ENCODE results near the gene PRR22. TPM values are rescaled to one million over a fixed set of nuclear protein-coding genes. Genes with fewer than 3 reads are reported as not detected.

Gene PRR22
- total and polyA plus RNA-seq, 8 donors, result 1.3 to 4.5 (median 2.0) TPM

DNA sequence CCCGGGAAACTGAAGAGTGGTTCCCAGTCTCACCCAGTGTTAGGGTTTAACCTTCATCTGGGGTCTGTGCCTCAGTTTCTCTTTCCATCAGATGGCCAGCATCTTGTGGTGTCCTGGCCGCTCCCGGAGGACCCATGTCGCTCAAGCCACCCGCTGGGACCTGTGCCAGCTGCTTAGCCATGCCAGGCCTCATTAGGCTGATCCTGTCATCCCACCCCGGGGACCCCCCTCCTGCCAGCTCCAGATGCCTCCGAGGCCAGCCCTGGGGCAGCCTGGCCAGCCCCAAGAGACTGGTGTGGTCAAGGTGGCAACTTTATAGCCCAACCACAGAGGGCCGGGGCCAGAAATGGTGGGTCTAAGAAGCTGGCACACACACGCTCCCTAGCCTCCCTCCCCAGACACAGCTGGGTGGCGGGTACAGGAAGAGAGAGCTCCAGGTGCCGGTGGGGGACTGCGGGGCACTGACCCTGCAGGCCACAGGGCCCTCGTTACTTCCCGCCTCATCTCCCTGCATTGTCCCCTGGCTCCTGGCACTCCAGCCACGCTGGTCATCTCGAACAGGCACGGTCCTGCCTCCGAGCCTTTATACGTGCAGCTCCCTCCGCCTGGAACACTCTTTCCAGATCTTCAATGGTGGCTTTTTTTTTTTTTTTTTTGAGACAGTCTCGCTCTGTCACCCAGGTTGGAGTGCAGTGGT is 23.7 kb upstream of the PRR22 start:
- no peaks in the 10 kb centered on the region for H3K36me3 ChIP-seq
- H3K4me1 ChIP-seq, result peaks cover 9 to 24% of the 10 kb centered on the region in 2 donors
- H3K27me3 ChIP-seq, result peaks cover 9 to 36% of the 10 kb centered on the region in 2 donors
- ATAC-seq (no peak), DNase-seq (no peak)
- H3K27ac ChIP-seq, result no peak overlapping the region
- no peaks in the 10 kb centered on the region for H3K9me3 ChIP-seq
- intact Hi-C loops (cut with DNase I), result loop anchor here in 1 of 2 donors (5.0 kb wide), 1 partner anchor 84 kb away; no protein-coding TSS in a partner anchor
- TF ChIP-seq, protein P1, sequence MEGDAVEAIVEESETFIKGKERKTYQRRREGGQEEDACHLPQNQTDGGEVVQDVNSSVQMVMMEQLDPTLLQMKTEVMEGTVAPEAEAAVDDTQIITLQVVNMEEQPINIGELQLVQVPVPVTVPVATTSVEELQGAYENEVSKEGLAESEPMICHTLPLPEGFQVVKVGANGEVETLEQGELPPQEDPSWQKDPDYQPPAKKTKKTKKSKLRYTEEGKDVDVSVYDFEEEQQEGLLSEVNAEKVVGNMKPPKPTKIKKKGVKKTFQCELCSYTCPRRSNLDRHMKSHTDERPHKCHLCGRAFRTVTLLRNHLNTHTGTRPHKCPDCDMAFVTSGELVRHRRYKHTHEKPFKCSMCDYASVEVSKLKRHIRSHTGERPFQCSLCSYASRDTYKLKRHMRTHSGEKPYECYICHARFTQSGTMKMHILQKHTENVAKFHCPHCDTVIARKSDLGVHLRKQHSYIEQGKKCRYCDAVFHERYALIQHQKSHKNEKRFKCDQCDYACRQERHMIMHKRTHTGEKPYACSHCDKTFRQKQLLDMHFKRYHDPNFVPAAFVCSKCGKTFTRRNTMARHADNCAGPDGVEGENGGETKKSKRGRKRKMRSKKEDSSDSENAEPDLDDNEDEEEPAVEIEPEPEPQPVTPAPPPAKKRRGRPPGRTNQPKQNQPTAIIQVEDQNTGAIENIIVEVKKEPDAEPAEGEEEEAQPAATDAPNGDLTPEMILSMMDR (IDR thresholded peaks at IDR 0.05), result no peak
- H3K4me3 ChIP-seq, result no peak overlapping the region

DNA sequence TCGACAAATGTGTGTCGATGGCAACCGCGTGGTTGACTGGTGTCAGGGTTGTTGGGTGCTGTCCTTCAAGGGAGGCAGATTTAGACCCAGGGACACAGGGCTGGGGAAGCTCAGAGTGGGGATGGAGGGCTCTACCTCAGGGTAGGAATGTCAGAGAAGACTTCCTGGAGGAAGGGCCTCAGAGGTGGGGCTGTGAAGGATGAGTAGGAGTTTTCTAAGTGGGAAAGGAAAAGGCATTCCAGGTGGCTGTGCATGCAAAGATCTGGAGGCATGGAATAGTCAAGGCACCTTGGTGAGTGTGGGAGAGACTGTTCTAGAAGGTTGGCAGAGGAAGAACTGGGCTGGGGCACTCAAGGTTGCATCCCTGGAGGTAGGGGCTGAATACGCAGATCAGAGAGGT is 22.4 kb upstream of the PRR22 start:
- ATAC-seq (no peak), DNase-seq (no peak)
- H3K27me3 ChIP-seq, result peaks cover 13 to 50% of the 10 kb centered on the region in 2 donors
- H3K27ac ChIP-seq, result no peak overlapping the region
- peaks cover 10 to 28% of the 10 kb centered on the region in 2 donors for H3K4me1 ChIP-seq
- H3K36me3 ChIP-seq, result no peaks in the 10 kb centered on the region
- H3K4me3 ChIP-seq, result no peak overlapping the region
- H3K9me3 ChIP-seq, result no peaks in the 10 kb centered on the region
- TF ChIP-seq, protein P1 (IDR thresholded peaks at IDR 0.05), result no peak
- intact Hi-C loops (cut with DNase I), result loop anchor here in 1 of 2 donors (5.0 kb wide), 1 partner anchor 85 kb away; no protein-coding TSS in a partner anchor

DNA sequence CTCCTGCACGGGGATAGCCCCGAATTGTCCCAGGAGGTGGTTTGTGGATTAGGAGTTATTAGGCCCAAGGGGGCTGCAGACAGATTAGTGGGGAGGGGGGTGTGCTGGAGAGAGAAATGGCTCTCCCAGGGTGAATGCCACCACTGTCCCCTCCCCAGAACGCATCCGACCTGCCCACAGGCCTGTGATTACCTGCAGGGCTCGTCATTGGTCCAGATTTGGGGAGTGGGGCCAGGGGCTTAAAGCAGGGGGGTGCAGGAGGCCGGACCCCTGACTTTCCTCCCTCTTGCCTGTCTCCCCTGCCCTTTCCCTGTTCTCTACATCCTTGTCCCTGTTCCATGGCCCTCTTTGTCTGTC is 21.6 kb upstream of the PRR22 start:
- Histone ChIP-seq H3K9me3 (no peaks in the 10 kb centered on the region), H3K36me3 (no peaks in the 10 kb centered on the region), H3K4me1 (peaks cover 10 to 28% of the 10 kb centered on the region in 2 donors), H3K4me3 (no peak overlapping the region), H3K27me3 (peaks cover 13 to 57% of the 10 kb centered on the region in 2 donors), H3K27ac (no peak overlapping the region)
- intact Hi-C loops (cut with DNase I), result loop anchor here in 1 of 2 donors (5.0 kb wide), 1 partner anchor 86 kb away; no protein-coding TSS in a partner anchor
- DNase-seq, result no peak
- ATAC-seq, result no peak
- TF ChIP-seq, protein P1 (IDR thresholded peaks at IDR 0.05), result no peak

DNA sequence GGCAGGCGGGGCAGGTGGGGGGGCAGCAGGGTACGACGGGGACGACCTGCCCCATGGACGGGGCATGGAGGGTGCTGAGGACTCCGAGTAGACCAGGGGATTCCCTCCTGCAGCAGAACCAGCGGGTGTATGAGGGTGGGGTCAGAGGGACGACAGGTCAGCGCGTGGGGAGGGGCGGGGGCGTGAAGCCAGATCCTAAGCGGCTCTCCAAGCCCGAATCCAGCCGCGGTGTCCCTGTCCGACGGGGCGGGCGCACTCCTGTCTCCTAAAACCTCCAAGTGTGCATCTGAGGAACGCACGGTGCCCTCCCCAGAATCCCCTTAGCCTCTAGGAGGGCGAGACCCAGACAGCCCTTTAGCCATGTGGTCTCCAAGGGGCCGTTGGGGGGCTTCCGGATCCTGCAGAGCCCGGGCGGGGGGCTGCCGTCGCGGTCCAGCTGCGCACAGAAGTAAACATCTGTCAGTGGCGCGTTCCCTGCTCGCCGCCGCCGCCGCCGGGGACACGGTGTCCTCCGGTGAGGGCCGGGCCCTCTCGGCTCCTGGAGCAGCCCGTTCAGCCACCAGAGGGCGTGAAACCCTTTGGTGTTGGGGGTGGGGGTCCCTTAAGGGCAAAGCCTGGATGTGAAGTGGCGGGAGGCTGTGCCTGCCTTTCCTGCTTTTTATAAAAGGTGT is 21.1 kb upstream of the PRR22 start:
- ATAC-seq, result peak; percentile 58
- no peaks in the 10 kb centered on the region for H3K36me3 ChIP-seq
- peak overlapping the region; percentile 15 to 28 for H3K4me3 ChIP-seq
- H3K27me3 ChIP-seq, result peaks cover 13 to 63% of the 10 kb centered on the region in 2 donors
- intact Hi-C loops (cut with DNase I), result loop anchor here in 1 of 2 donors (5.0 kb wide), 1 partner anchor 87 kb away; no protein-coding TSS in a partner anchor
- H3K9me3 ChIP-seq, result no peaks in the 10 kb centered on the region
- TF ChIP-seq, protein P1 (IDR thresholded peaks at IDR 0.05), result peak; percentile 62 to 64
- H3K4me1 ChIP-seq, result peaks cover 10 to 28% of the 10 kb centered on the region in 2 donors
- H3K27ac ChIP-seq, result no peak overlapping the region
- peak in 2 of 4 donors; percentile 74 to 88 for DNase-seq

All from left lung (tissue), 10 donors.